Transverse colon (tissue), 4 donors: Measurements from ENCODE around the gene AP2A1. TPM values are rescaled to one million over a fixed set of nuclear protein-coding genes. Genes with fewer than 3 reads are reported as not detected.

ENCODE experiments used
- DNase-seq: peaks from one replicate; pipeline ENCODE4 v3.0.0-alpha.2; 2019
- H3K27ac ChIP-seq, 4 donors: fragments of 200-600 bp; sonication (generic); 2 replicates each; pipeline ENCODE4 v1.5.1; 2016 to 2018; ENCODE audit warnings: inconsistent platforms in 4 of 4
- H3K27me3 ChIP-seq: fragments of 200-600 bp; sonication (generic); 2 replicates; pipeline ENCODE4 v1.5.1; 2017; ENCODE audit warnings: inconsistent platforms
- H3K36me3 ChIP-seq, 4 donors: fragments of 200-600 bp; sonication (generic); 2 replicates each; pipeline ENCODE4 v1.5.1; 2017 to 2019; ENCODE audit warnings: inconsistent platforms in 4 of 4
- H3K4me1 ChIP-seq, 4 donors: fragments of 200-600 bp; sonication (generic); 2 replicates each; pipeline ENCODE4 v1.5.1; 2017 to 2020; ENCODE audit warnings: inconsistent platforms in 4 of 4
- H3K4me3 ChIP-seq, 4 donors: fragments of 200-600 bp; sonication (generic); 1 replicate in 1 of 4; 2 replicates in 3 of 4; pipeline versions ENCODE4 v1.5.1 to v1.6.1; 2017 to 2019; ENCODE audit warnings: inconsistent platforms in 4 of 4
- H3K9me3 ChIP-seq, 2 donors: fragments of 200-600 bp; sonication (generic); 2 replicates each; pipeline ENCODE4 v1.5.1; 2017 to 2019; ENCODE audit warnings: inconsistent platforms in 2 of 2
- EP300 ChIP-seq: sonication (generic); formaldehyde crosslinking; IDR thresholded peaks from one replicate; pipeline ENCODE4 v1.6.1; 2017; ENCODE audit warnings: antibody characterized with exemption, low read depth
- POLR2A ChIP-seq: fragments of 450-650 bp; IDR thresholded peaks from one replicate; pipeline ENCODE4 v1.6.1; 2016; ENCODE audit warnings: antibody characterized with exemption, mild to moderate bottlenecking, moderate library complexity
- POLR2AphosphoS5 ChIP-seq, 3 donors: sonication (generic); formaldehyde crosslinking; IDR thresholded peaks; one replicate each; pipeline ENCODE4 v1.6.1; 2016; ENCODE audit warnings: antibody characterized with exemption in 3 of 3
- WGBS, 2 donors: methylation state at CpG; one replicate each; pipeline ENCODE4 v1.1.5; 2018; ENCODE audit warnings: low coverage in 1 of 2; 5-methylcytosine and 5-hydroxymethylcytosine counted together
- in situ Hi-C, 4 donors: fragments of 200-750 bp; cut with MboI; loops; one replicate each; pipeline versions ENCODE4 v1.15.0 to v1.15.1; 2017; ENCODE audit warnings: low sequenced_read_pairs in 3 of 4, low pct_ligation_motif_present in 1 of 4, low pct_unique_long_range_greater_than_20kb in 1 of 4
- intact Hi-C: fragments of 100-400 bp; cut with DNase I; formaldehyde crosslinking; loops from one replicate; pipeline ENCODE4 v1.15.1; 2023; ENCODE audit warnings: low total_unique reads
- total RNA-seq, 4 donors: library from RNA; depleted of rRNA; stranded (reverse); fragments of >200 nt; gene quantifications; one replicate each; pipeline ENCODE4 v1.1.0, GENCODE V29; 2016
- TF ChIP-seq, protein P1 (sequence below), 5 experiments: fragments of 200-600 bp in 3 of 5; fragments of 450-650 bp in 2 of 5; sonication (generic) in 3 of 5; IDR thresholded peaks; 1 replicate in 2 of 5; 2 replicates in 3 of 5; pipeline ENCODE4 v1.5.1; 2016 to 2017; ENCODE audit warnings: antibody characterized with exemption in 5 of 5, inconsistent platforms in 3 of 5, mild to moderate bottlenecking in 2 of 5, moderate library complexity in 1 of 5

The AP2A1 gene
- total RNA-seq, 4 donors from 2014 or later: 71.1 to 125 (median 93.0) TPM

DNA sequence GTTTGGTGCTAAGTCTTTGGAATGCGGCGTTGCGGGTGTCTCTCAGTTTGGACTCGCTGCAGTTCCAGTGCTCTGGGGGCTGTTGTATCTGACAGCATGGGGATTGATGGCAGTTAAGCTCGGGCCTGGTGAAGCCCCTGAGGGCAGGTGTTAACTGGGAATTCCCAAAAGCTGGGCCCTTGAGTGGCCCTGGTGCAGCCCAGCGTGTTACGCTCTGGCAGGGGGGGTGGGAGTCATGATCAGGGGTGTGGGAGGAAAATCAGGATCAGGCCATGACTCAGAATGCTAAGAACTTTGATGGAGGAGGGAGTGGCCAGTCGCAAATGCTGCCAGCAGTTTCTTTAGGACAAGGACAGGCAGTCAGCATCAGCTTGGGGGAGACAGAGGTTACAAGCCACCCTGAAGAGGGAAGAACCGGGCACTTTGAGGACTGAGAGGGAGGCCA, 19.6 kb downstream of the AP2A1 start:
- in situ Hi-C loops: no loop called here
- no peak for DNase-seq
- WGBS, 2 donors: 20 to 77% methylated on average over 1 to 9 of the region's 9 CpGs
- no peaks in the 10 kb centered on the region for H3K9me3 ChIP-seq
- intact Hi-C loops: no loop called here
- peak overlapping the region in 1 of 4 donors; percentile 34 for H3K27ac ChIP-seq
- H3K4me1 ChIP-seq: peaks cover 0 to 5% (median 0%) of the 10 kb centered on the region in 4 donors
- no peak for TF ChIP-seq EP300
- TF ChIP-seq, protein P1, sequence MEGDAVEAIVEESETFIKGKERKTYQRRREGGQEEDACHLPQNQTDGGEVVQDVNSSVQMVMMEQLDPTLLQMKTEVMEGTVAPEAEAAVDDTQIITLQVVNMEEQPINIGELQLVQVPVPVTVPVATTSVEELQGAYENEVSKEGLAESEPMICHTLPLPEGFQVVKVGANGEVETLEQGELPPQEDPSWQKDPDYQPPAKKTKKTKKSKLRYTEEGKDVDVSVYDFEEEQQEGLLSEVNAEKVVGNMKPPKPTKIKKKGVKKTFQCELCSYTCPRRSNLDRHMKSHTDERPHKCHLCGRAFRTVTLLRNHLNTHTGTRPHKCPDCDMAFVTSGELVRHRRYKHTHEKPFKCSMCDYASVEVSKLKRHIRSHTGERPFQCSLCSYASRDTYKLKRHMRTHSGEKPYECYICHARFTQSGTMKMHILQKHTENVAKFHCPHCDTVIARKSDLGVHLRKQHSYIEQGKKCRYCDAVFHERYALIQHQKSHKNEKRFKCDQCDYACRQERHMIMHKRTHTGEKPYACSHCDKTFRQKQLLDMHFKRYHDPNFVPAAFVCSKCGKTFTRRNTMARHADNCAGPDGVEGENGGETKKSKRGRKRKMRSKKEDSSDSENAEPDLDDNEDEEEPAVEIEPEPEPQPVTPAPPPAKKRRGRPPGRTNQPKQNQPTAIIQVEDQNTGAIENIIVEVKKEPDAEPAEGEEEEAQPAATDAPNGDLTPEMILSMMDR (IDR thresholded peaks at IDR 0.05): no peak
- no peak for TF ChIP-seq POLR2A
- TF ChIP-seq POLR2AphosphoS5 (IDR thresholded peaks at IDR 0.05): no peak
- H3K4me3 ChIP-seq: no peak overlapping the region
- H3K36me3 ChIP-seq: peaks cover 0 to 25% (median 4%) of the 10 kb centered on the region in 4 donors
- H3K27me3 ChIP-seq: no peaks in the 10 kb centered on the region

DNA sequence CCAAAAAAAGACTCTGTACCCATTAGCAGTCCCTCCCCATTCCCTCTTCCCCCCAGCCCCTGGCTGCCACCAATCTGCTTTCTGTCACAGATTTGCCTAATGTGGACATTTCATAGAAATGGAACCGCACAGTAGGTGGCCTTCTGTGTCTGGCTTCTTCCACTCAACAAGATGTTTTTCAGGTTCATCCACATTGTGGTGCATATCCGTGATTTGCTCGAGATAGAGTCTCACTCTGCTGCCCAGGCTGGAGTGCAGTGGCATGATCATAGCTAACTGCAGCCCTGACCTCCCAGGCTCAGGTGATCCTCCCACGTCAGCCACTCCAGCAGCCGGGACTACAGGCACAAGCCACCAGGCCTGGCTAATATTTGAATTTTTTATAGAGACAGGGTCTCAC, 20.9 kb downstream of the AP2A1 start:
- Histone ChIP-seq H3K27ac (no peak overlapping the region), H3K9me3 (no peaks in the 10 kb centered on the region), H3K27me3 (no peaks in the 10 kb centered on the region), H3K4me3 (no peak overlapping the region), H3K4me1 (peaks cover 0 to 5% (median 0%) of the 10 kb centered on the region in 4 donors), H3K36me3 (peaks cover 0 to 24% (median 10%) of the 10 kb centered on the region in 4 donors)
- in situ Hi-C loops (no loop called here), intact Hi-C loops (no loop called here)
- TF ChIP-seq POLR2AphosphoS5 (IDR thresholded peaks at IDR 0.05): no peak
- no peak for TF ChIP-seq EP300
- TF ChIP-seq, protein P1 (IDR thresholded peaks at IDR 0.05): no peak
- TF ChIP-seq POLR2A: no peak
- 95% methylated on average over 5 of the region's 5 CpGs; no CpG with 5 or more reads in 1 of the 2 donors for WGBS, 2 donors
- no peak for DNase-seq

DNA sequence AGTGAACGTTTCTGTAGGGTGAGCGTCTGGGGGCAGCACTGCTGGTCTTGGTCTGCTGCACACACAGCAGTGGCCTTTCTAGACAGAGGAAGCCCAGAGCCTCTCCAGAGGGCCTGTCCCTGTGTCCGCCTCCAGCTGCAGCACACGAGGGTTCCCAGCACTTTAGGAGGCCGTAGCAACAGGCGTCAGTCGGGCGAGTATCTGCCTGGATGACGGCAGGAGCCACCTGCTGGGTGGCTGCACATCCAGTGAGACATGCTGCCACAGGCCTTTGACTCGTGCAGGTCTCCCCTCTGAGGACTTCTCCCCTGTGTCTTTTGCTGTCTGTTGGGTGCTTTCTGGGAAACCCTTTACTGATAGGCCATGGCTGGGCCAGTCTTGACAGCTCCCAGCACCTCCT, 22.1 kb downstream of the AP2A1 start:
- H3K36me3 ChIP-seq: peaks cover 0 to 24% (median 11%) of the 10 kb centered on the region in 4 donors
- H3K4me1 ChIP-seq: peaks cover 0 to 5% (median 0%) of the 10 kb centered on the region in 4 donors
- in situ Hi-C loops: no loop called here
- H3K27ac ChIP-seq: no peak overlapping the region
- DNase-seq: no peak
- WGBS, 2 donors: 92 to 100% methylated on average over 1 to 10 of the region's 10 CpGs
- no peak overlapping the region for H3K4me3 ChIP-seq
- no peaks in the 10 kb centered on the region for H3K27me3 ChIP-seq
- no peaks in the 10 kb centered on the region for H3K9me3 ChIP-seq
- intact Hi-C loops: no loop called here
- TF ChIP-seq, protein P1 (IDR thresholded peaks at IDR 0.05): no peak
- TF ChIP-seq EP300 (no peak), POLR2A (no peak), POLR2AphosphoS5 (IDR thresholded peaks at IDR 0.05) (no peak)

DNA sequence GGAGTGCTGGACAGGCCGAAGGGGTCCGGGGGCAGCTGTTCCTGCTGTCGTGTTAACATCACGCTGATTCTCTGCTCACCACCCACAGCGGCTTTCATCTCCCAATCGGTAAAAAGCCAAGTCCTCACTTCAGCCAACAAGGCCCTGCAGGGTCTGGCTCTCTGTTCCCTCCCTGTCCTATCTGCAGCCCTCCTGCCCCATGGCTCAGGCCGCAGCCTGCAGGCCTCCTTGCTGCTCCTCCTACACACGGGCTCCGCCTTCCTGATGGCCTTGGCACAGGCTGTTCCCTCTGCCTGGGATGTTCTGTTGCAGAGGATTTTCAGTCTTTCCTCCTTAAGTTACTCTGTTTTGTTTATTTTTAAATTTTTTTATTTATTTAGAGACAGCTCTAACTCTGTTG, 24.1 kb downstream of the AP2A1 start:
- H3K4me3 ChIP-seq: no peak overlapping the region
- 69 to 80% methylated on average over 1 to 9 of the region's 9 CpGs for whole genome bisulfite sequencing, 2 donors
- in situ Hi-C loops: no loop called here
- TF ChIP-seq, protein P1 (IDR thresholded peaks at IDR 0.05): no peak
- TF ChIP-seq POLR2A (no peak), POLR2AphosphoS5 (IDR thresholded peaks at IDR 0.05) (no peak), EP300 (no peak)
- H3K27ac ChIP-seq: peak overlapping the region in 1 of 4 donors; percentile 36
- DNase-seq: no peak
- H3K36me3 ChIP-seq: peaks cover 0 to 37% (median 17%) of the 10 kb centered on the region in 4 donors
- H3K9me3 ChIP-seq: no peaks in the 10 kb centered on the region
- intact Hi-C loops: no loop called here
- H3K4me1 ChIP-seq: peaks cover 0 to 5% (median 0%) of the 10 kb centered on the region in 4 donors
- no peaks in the 10 kb centered on the region for H3K27me3 ChIP-seq
